GM10847 (cell line): ENCODE results near the gene ZDHHC21.

Source experiments
- POLR2A ChIP-seq: IDR thresholded peaks from 2 replicates; pipeline ENCODE4 v1.6.1; 2011; ENCODE audit not compliant: insufficient read length; ENCODE audit errors: extremely low read depth

ZDHHC21 gene

DNA sequence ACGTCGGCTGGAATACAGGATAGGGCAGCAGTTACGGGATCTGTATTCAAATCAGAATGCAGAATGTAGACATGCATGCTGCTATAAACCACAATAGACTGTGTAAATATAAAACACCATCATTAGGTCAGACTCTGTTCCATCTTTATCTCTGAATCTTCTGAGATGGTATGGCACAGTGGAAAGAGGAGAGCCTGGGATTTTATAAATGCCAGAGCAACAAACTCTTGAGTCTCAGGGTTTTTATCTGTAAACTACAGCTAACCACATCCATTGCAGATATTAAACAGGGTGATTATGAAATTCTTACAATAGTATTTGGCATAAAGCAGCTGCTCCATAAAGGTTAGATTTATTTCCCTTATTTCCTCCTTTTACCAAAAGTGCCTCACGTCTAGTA is 108.7 kb downstream of the ZDHHC21 start:
- TF ChIP-seq POLR2A, result no peak

DNA sequence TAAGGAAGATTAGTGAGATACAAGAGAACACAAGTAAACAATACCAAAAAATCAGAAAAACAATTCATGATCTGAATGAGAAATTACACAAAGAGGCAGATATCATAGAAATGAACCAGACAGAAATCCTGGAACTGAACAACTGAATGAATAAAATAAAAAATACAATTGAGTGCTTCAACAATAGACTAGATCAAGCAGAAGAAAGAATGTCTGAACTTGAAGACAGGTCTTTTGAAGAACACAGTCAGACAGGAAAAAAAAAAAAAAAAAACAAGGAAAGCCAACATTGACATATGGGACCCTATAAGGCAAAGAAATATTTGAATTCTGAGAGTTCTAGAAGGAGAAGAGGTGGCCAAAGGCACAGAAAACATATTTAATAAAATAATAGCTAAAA is 115.2 kb downstream of the ZDHHC21 start:
- TF ChIP-seq POLR2A, result no peak

DNA sequence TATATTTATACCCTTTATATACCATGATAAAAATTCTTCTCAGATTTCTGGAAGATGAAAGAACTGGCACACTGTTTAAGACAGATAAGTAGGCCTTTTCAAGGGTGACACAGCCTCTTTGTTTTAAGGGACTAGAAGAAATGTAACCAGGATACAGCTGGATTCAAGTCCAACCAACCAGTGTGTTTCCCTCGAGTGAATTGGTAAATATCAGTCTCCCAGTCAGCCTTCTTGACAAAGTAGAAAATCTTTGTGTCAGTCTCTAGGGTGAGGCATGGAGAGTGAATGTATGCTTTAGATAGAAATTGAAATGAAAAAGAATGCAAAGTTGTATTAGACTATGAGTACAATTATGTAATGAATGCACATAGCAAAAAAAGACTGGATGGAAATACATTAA is 119.1 kb downstream of the ZDHHC21 start:
- TF ChIP-seq POLR2A, result no peak

DNA sequence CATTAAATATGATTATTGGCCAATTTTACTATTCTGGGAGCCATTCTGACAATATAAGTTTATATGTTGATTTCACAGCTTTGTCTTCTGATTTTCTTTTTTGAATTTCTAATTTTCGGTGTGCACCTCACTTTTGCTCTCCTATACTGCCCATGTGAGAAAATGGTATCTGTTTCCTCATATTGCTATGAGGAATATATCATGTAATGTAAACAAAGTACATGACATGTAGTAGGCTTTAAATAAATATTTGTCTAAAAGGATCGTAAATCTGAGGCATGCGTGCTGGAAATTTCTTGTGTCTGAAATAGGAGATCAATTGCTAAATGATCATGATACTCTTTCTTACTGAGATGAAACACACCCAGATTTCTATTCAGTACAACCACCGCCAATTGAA is 119.9 kb downstream of the ZDHHC21 start:
- no peak for TF ChIP-seq POLR2A

DNA sequence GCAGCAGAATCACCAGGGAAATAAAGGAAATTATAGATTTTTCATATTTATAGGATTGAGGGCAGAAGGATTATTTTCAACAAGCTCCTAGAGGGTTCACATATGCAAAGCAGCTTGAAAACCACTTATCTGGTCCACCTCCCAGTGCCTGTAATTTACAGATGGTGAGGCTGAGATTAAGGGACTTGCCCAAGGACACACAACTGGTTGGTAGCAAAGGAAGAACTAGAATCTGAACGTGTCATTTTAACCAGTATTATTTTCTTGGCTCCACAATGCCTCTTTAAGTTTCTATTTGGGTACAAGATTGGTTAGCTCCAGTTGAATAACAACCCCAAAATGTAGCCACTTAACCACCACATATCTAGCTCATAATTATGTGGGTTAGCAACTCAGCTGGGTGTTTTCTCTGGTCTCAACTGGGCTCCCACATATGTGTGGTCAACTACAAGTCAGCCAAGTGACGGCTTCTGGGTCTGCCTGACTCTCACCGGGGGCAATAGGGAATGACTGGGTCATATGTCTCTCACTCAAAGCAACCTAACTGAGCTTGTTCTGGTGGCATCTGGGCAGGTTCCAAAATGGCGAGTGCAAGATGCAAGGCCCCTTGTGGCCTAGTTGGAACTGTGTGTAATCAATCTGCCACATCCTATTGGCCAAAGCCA is 127.7 kb downstream of the ZDHHC21 start:
- no peak for TF ChIP-seq POLR2A

DNA sequence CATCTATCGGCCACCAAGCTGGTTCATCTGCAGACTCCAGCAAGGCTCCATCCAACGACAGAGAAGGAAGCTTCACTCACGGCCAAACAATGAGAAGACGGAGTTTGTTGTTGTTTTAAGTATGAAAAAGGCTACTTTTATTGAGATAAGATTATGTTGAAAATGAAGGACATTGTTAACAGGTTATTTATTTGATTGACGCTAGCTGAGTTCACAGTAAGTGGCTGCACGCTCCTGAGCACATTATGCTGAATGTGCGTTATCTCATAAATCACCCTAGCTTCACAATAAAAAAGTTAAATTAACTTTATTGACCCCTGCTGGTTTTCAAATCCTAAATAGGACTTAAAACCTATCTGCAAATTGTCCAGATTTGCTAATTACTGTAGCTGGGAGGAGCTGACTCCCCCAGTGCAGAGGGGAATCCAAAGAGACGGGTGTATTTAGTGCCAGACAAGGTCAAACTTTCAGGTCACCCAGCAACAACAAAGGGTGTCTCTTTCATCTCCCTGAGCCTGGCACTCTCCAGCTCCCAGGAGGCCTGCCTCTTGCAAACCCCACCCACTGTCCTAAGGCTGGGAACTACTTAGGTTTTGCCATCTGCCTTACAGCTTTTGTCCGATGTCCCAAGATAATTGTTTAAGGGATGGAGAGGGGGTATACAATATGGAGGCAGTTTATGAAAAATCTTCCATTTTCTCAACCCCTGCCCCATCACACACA is 129.2 kb downstream of the ZDHHC21 start:
- no peak for TF ChIP-seq POLR2A

DNA sequence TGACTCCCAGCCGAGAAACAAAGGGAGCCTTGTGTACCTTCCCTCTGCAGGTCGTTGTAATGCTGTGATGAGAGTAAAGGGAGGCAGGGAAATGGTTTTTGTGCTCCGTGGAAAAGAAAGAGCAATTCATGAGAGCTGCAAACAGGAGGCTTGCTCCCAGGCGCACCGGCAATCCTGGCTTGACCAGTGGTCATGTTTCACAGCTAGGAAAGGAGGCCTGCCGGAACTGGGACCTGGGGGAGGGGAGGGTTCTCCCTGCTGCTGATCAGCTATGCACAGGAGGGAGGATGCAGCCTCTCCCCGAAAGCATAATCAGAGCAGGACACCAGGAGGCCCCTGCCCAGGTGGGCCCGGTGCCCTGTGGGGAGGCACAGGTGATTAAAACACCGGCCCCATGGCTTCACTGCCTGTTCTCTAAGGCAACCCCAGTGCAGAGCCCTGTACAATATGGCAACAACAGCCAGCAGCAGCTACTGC is 131.3 kb downstream of the ZDHHC21 start:
- TF ChIP-seq POLR2A, result no peak
